ENCODE results near the gene NUBP2.
A peak's percentile ranks its signal among the peaks of the same experiment; 100 is the strongest.
"Not testable (repeated sequence)": the region's sequence is repeated elsewhere in the genome, so short reads cannot be mapped to it uniquely, and the experiment has no call there.

NUBP2 gene

GRCh38 chr16:1786242-1787055 is 3.7 kb downstream of the NUBP2 start:
- DNase-seq (ENCODE audit: low spot score) = no peak

- DNase-seq (ENCODE audit: low spot score) = no peak
Observed at GRCh38 chr16:1787056-1787321, 4.2 kb downstream of the NUBP2 start.

GRCh38 chr16:1787322-1788094 is 4.7 kb downstream of the NUBP2 start:
- no peak for DNase-seq (ENCODE audit: low spot score)

GRCh38 chr16:1788095-1788707 is 5.4 kb downstream of the NUBP2 start:
- no peak for DNase-seq (ENCODE audit: low spot score)

GRCh38 chr16:1788708-1789100 is 5.9 kb downstream of the NUBP2 start:
- no peak for DNase-seq (ENCODE audit: low spot score)

GRCh38 chr16:1789643-1790045 is 6.9 kb downstream of the NUBP2 start:
- DNase-seq (ENCODE audit: low spot score) = no peak

- DNase-seq (ENCODE audit: low spot score) = no peak
Observed at GRCh38 chr16:1790261-1790610, 7.5 kb downstream of the NUBP2 start.

GRCh38 chr16:1790611-1791255 is 8.0 kb downstream of the NUBP2 start:
- no peak for DNase-seq (ENCODE audit: low spot score)

GRCh38 chr16:1791256-1791942 is 8.6 kb downstream of the NUBP2 start:
- DNase-seq (ENCODE audit: low spot score) = no peak

- no peak for DNase-seq (ENCODE audit: low spot score)
Observed at GRCh38 chr16:1791943-1792812, 9.4 kb downstream of the NUBP2 start.

GRCh38 chr16:1792836-1793577 is 10.2 kb downstream of the NUBP2 start:
- DNase-seq (ENCODE audit: low spot score) = no peak

GRCh38 chr16:1793578-1794220 is 10.9 kb downstream of the NUBP2 start, which contains the start of gene IGFALS:
IGFALS (minus strand) TSS chr16:1793705; CDS start chr16:1793652, 53 bp downstream.
- no peak for DNase-seq (ENCODE audit: low spot score)

- DNase-seq (ENCODE audit: low spot score) = no peak
Observed at GRCh38 chr16:1794221-1794871, 11.6 kb downstream of the NUBP2 start.

- no peak for DNase-seq (ENCODE audit: low spot score)
Observed at GRCh38 chr16:1794908-1795666, 12.3 kb downstream of the NUBP2 start.

- not testable (repeated sequence) for DNase-seq (ENCODE audit: low spot score)
Observed at GRCh38 chr16:1799263-1799662, 16.5 kb downstream of the NUBP2 start.

- peak; percentile 86 for DNase-seq (ENCODE audit: low spot score)
Observed at GRCh38 chr16:1800701-1801100, 17.9 kb downstream of the NUBP2 start.

GRCh38 chr16:1807626-1808025 is 24.9 kb downstream of the NUBP2 start:
- DNase-seq (ENCODE audit: low spot score) = no peak

- DNase-seq (ENCODE audit: low spot score) = no peak
Observed at GRCh38 chr16:1808691-1809090, 25.9 kb downstream of the NUBP2 start.

Data from AG08395 (cell line).